Measurements from ENCODE around the gene ZNF324B.
A peak's percentile ranks its signal among the peaks of the same experiment; 100 is the strongest.
"Not testable (repeated sequence)": the region's sequence is repeated elsewhere in the genome, so short reads cannot be mapped to it uniquely, and the experiment has no call there.

ZNF324B gene

DNA sequence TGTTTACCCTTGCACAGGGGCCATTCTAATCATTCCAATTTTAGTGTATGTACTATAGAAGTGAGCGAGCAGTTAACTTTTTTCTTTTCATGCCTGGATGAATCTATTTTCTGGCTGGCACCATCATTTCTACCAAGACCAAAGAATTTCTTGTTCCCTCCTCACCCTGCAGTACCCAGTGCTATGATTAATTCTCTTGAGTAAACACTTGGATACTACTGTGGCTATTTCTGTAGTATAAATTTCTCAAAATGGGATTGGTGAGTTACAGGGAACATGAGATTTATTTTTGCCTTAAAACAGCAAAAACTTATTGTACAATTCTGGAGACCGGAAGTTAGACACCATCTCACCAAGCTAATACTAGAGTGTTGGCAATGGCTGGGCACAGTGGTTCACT lies 32.4 kb downstream of the ZNF324B start:
- TF ChIP-seq, protein P1, sequence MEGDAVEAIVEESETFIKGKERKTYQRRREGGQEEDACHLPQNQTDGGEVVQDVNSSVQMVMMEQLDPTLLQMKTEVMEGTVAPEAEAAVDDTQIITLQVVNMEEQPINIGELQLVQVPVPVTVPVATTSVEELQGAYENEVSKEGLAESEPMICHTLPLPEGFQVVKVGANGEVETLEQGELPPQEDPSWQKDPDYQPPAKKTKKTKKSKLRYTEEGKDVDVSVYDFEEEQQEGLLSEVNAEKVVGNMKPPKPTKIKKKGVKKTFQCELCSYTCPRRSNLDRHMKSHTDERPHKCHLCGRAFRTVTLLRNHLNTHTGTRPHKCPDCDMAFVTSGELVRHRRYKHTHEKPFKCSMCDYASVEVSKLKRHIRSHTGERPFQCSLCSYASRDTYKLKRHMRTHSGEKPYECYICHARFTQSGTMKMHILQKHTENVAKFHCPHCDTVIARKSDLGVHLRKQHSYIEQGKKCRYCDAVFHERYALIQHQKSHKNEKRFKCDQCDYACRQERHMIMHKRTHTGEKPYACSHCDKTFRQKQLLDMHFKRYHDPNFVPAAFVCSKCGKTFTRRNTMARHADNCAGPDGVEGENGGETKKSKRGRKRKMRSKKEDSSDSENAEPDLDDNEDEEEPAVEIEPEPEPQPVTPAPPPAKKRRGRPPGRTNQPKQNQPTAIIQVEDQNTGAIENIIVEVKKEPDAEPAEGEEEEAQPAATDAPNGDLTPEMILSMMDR (IDR thresholded peaks at IDR 0.05; ENCODE audit: insufficient read depth, low read depth, low read length, missing control alignments) = no peak
- no peak overlapping the region for H3K4me3 ChIP-seq (ENCODE audit: low read depth, low read length)
- no peak for DNase-seq (ENCODE audit: low read depth)

DNA sequence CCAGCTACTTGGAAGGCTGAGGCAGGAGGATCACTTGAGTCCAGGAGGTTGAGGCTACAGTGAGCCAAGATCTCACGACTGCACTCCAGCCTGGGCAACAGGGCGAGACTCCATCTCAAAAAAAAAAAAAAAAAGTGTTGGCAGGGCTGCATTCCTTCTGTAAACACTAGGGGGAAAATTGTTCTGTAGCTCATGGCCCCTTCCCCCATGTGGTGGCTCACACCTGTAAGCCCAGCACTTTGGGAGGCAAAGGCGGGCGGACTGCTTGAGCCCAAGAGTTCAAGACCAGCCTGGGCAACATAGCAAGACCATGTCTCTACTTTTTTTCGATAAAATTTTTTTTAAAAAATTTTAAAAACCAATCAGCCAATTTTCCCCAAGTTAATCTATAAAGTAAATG lies 32.9 kb downstream of the ZNF324B start:
- not testable (repeated sequence) for H3K4me3 ChIP-seq (ENCODE audit: low read depth, low read length); DNase-seq (ENCODE audit: low read depth)

DNA sequence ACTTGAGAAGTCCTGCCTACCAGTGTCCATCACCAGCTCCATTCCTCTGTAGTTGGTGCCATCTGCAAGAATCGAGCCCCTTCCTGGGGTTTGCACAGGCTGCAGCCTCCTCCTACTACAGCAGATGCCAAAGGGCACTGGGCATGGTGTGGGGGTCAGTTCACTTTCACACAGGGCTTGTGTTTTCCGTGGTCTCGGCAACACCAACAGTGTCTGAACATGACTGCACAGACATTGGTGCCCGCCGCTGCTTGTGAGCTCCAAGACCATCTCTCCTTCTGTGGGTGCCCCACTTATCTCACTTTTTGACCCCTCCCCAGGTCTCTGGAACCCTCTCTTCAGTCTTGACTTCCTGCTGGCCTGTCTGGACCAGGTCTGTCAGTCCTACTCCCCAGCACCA lies 40.0 kb downstream of the ZNF324B start:
- TF ChIP-seq, protein P1 (IDR thresholded peaks at IDR 0.05; ENCODE audit: insufficient read depth, low read depth, low read length, missing control alignments) = no peak
- no peak for DNase-seq (ENCODE audit: low read depth)
- H3K4me3 ChIP-seq (ENCODE audit: low read depth, low read length) = no peak overlapping the region

DNA sequence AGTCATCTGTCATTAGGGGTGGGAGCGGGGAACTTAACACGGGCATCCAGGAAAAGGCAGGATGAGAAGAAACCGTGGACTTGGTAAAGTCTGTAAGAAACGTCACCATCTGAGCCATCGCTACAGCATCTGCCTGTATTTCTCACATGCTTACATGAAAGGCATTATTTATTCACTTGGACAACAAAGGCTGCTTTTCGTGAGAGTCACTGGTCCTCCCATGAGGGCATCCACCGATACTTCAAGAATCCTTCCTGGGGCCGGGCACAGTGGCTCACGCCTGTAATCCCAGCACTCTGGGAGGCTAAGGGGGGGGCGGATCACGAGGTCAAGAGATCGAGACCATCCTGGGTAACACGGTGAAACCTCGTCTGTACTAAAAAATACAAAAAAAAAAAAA lies 40.8 kb downstream of the ZNF324B start:
- H3K4me3 ChIP-seq (ENCODE audit: low read depth, low read length) = no peak overlapping the region
- TF ChIP-seq, protein P1 (IDR thresholded peaks at IDR 0.05; ENCODE audit: insufficient read depth, low read depth, low read length, missing control alignments) = no peak
- DNase-seq (ENCODE audit: low read depth) = no peak

DNA sequence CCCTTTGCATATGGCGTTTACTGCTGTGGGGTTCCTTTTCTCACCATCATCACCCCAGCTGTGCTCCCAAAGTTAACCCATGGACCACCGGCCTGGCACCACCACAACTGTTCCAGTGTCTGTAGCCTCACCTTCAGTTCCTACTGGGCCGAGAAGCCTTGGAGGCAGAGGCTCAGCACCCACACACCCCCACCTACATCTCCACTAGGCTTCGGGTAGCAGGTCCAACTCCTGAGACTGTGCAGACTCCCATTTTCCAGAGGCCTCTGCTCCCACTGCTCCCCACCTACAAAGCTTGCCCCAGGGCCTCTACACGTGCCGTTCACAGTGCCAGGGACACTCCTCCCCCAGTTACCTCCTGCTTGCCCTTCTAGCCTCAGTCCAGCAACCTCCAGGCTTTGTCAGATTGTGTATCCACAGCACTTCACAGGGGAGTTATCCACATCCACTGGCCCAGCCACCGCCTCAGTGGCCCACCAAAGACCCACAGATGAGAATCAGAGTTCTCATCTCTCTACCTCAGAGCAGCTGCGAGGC lies 46.3 kb downstream of the ZNF324B start:
- no peak for DNase-seq (ENCODE audit: low read depth)
- H3K4me3 ChIP-seq (ENCODE audit: low read depth, low read length) = peak overlapping the region; percentile 68
- TF ChIP-seq, protein P1 (IDR thresholded peaks at IDR 0.05; ENCODE audit: insufficient read depth, low read depth, low read length, missing control alignments) = no peak

DNA sequence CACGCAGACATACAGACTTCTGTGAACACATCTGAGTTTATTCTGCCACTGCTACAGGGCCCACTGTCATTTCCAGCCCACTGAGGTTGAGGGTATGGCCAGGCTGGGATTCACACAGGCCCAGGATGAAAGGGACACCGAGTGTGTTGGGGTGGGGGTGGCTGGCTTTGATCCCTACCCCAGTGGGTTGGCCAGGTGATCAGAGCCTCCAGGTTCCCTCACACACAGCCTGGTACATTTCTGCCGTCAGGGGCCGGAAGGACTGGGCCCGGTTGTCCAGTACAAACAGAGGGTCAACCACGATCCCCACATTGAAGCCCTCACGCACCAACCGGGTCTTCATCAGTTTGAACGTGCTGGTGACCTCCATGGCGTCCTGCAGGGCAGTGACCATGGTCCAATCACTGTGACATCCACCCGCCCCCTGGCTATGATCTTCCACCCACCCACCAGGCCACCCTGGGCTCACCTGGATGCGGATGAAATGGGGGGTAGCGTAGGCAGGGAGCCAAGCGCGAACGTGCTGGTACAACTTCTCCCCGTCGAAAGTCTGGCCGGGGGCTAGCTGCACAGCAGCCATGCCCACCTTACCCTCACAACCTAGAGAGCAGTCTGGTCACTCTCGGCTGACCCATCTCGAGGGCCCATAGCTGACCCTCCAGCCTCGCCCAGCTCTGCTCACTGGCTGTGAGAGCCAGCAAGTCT lies 47.0 kb downstream of the ZNF324B start:
- H3K4me3 ChIP-seq (ENCODE audit: low read depth, low read length) = peak overlapping the region; percentile 68
- peak; percentile 14 for DNase-seq (ENCODE audit: low read depth)
- TF ChIP-seq, protein P1 (IDR thresholded peaks at IDR 0.05; ENCODE audit: insufficient read depth, low read depth, low read length, missing control alignments) = no peak

DNA sequence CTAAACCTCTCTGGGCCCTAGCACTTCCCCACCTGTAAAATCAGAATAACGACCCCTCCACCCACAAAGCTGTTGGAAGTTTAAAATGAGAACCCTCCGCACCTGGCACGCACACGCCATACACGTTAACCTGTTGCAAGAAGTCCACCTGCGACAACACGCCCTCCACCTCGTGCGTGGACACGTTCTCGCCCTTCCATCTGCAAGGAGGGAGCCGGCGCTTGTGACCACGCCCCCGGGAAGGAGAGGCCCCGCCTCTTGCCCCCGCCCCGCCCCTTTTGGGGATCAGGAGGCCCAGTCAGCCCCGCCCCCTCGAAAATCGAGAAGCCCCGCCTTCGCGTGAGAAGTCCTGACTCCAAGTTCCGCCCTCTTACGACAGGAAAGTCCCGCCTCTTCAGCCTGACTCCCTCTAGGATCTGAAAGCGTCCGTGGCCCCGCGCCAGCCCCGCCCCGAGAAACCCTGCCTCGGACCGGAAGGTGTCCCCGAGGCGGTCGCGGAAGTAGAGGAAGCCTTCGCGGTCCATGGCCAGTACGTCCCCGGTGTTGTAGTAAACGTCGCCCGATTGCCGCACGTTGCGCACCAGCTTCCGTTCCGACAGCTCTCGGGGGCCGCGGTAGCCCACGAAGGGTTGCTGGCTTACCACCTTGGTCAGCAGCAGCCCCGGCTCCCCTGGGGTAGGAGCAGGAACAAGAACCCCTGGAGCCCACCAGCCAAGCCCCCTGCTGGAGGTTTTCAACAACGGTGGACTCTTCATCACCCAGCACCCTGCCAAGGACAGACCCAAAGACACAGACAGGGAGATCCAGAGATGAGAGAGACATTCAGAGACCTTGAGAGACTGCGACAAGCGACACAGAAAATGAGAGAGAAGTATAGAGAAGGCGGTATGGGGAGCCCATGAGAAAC lies 47.9 kb downstream of the ZNF324B start:
- peak; percentile 100 for DNase-seq (ENCODE audit: low read depth)
- peak overlapping the region; percentile 68 for H3K4me3 ChIP-seq (ENCODE audit: low read depth, low read length)
- TF ChIP-seq, protein P1 (IDR thresholded peaks at IDR 0.05; ENCODE audit: insufficient read depth, low read depth, low read length, missing control alignments) = peak; percentile 20

Data from GM12865 (cell line).